ENCODE data around the gene CD44. TPM values are rescaled to one million over a fixed set of nuclear protein-coding genes. Genes with fewer than 3 reads are reported as not detected.

The CD44 gene
- total RNA-seq, 1 donor, result 1,071 TPM

DNA sequence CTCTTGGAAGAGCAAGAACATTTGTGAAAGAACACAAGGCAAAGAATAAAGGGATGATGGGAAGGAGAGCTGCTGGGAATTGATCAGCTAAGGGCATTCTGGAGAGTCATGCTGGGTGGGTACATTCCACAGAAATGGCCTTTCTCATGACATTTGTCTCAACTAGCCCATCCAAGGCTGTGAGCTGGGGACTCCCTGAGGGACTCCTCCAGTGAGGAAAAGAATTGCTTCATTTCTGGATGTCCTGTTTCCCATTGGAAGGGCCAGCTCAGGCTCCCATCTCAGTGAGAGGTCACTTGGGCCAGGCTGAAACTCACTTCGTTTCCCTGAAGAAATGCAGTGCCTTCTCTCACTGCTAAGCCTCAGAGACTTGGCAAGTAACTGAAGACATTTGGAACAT lies 106.8 kb downstream of the CD44 start:
- Histone ChIP-seq H3K27me3 (ENCODE audit: insufficient read depth, low read length) (no peaks in the 10 kb centered on the region), H3K9me3 (ENCODE audit: low read depth, low read length) (peaks cover 7% of the 10 kb centered on the region), H3K4me1 (ENCODE audit: insufficient read depth, low read length) (peaks cover 21% of the 10 kb centered on the region), H3K4me3 (ENCODE audit: low read length) (no peak overlapping the region)

DNA sequence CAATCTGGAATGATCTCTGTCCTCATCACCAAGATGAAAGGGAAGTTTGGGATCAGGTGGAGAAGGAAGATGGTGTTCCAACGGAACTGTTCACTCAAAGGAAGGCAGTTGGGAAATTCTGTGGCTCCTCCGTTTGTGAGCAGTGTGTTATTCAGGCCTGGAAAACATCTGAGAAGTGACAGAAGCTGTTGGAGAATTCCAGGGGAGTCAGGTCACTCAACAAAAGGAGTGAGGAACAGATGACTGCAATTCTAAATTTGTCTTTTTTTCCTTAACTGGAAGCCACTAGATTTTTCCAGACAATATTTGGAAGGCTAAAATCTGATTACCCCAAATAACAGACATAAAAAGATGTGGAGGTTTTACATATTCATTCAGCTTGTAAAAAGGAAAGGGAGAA lies 107.8 kb downstream of the CD44 start:
- peaks cover 7% of the 10 kb centered on the region for H3K9me3 ChIP-seq (ENCODE audit: low read depth, low read length)
- H3K4me3 ChIP-seq (ENCODE audit: low read length), result no peak overlapping the region
- peaks cover 21% of the 10 kb centered on the region for H3K4me1 ChIP-seq (ENCODE audit: insufficient read depth, low read length)
- H3K27me3 ChIP-seq (ENCODE audit: insufficient read depth, low read length), result no peaks in the 10 kb centered on the region

DNA sequence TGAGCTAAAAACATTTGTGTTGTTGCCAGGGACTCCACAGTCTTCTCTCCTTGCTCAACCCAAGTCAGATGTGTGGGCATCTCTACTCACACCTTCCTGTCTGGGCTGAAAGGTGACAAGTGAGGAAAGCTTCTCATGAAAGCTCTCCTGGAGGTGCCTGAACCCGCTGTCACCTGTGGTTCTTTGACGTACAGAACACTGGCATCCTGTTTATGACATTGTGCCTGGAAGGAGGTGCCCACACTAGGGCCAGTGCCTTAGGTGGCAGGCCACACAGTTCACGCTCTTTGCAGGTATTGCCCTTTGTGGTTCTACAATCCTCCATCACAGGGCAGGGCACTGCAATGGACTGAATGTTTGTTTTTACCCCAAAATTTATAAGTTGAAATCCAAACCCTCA lies 108.5 kb downstream of the CD44 start:
- no peaks in the 10 kb centered on the region for H3K27me3 ChIP-seq (ENCODE audit: insufficient read depth, low read length)
- H3K4me3 ChIP-seq (ENCODE audit: low read length), result no peak overlapping the region
- peaks cover 7% of the 10 kb centered on the region for H3K9me3 ChIP-seq (ENCODE audit: low read depth, low read length)
- H3K4me1 ChIP-seq (ENCODE audit: insufficient read depth, low read length), result peaks cover 21% of the 10 kb centered on the region

DNA sequence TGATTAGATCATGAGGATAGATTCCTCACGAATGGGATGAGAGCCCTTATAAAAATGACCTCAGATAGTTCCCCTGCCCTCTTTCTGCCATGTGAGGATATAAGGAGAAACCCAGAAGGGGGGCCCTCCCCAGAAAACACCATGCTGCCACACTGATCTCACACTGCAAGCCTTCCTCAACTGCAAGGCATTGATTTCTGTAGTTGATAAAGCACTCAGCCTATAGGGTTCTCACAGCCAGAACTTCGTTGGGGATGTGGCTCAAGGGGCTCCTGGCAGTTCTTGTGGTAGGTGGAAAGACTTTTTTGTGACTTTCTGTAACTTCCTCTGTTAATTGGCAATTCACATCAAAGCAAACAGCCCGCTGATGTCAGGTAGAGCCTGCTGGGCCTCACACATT lies 108.9 kb downstream of the CD44 start:
- no peaks in the 10 kb centered on the region for H3K27me3 ChIP-seq (ENCODE audit: insufficient read depth, low read length)
- peaks cover 7% of the 10 kb centered on the region for H3K9me3 ChIP-seq (ENCODE audit: low read depth, low read length)
- H3K4me3 ChIP-seq (ENCODE audit: low read length), result no peak overlapping the region
- peaks cover 21% of the 10 kb centered on the region for H3K4me1 ChIP-seq (ENCODE audit: insufficient read depth, low read length)

DNA sequence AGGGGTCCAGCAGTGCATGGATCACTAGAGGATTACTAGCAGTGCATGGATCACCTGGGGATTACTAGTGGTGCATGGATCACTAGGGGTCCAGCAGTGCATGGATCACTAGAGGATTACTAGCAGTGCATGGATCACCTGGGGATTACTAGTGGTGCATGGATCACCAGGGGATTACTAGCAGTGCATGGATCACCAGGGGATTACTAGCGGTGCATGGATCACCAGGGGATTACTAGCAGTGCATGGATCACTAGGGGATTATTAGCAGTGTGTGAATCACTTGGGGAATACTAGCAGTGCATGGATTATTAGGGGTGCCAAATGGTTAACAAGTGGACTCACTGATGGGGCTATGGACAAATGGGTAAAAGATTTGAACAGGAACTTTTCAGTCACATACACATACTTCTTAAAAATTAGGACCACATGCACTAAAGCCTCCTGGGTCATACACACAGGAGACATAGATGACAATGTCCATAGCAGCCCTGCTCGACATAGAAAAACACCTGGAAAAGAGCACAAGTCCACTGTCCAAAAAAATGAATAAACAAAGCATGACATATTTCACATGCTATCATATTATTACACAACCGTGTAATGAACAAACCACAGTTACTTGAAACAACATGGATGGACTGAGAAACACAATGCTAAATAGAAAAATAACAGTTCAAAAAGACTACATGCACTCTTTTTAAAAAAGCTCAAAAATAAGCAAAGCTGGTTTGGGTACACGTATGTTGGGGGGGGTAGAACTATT lies 109.8 kb downstream of the CD44 start:
- Histone ChIP-seq H3K9me3 (ENCODE audit: low read depth, low read length) (peaks cover 7% of the 10 kb centered on the region), H3K27me3 (ENCODE audit: insufficient read depth, low read length) (no peaks in the 10 kb centered on the region), H3K4me1 (ENCODE audit: insufficient read depth, low read length) (peaks cover 14% of the 10 kb centered on the region), H3K4me3 (ENCODE audit: low read length) (no peak overlapping the region)

DNA sequence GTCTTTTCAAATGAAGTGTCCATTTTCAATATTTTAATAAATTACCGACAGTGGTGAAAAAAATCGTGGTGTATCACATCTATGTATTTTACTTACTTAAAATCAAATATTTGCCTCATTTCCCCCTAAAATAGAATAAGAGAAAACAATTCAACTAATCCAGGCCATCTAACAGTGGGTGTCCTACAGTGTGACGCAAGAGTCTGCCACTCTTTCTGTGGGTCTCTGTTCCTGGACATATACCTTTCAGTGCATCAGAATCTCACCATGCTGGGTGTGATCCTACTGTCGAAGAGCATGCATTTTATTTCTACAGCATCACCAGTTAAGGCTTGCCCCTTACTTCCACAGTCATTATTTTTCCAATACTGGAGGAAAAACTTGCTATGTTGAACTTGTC lies 111.2 kb downstream of the CD44 start:
- no peaks in the 10 kb centered on the region for H3K27me3 ChIP-seq (ENCODE audit: insufficient read depth, low read length)
- peaks cover 14% of the 10 kb centered on the region for H3K4me1 ChIP-seq (ENCODE audit: insufficient read depth, low read length)
- peaks cover 7% of the 10 kb centered on the region for H3K9me3 ChIP-seq (ENCODE audit: low read depth, low read length)
- no peak overlapping the region for H3K4me3 ChIP-seq (ENCODE audit: low read length)

DNA sequence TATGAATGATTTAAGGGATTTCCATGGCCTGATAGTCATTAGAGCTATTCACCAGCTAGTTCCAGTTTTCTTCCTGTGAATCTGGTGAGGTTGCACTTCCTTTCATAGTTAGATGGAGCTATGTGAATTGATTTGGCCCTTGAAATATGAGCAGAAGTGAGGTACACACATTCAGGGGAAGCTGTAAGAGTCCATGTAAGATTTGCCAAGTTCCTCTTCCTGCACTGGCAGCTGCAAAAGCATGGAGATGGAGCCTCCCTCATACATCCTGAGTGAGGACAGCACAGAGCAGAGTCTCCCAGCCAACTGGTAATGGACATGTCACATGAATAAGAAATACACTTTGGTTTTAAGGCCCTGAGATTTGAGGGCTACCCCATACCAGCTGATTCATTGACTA lies 111.7 kb downstream of the CD44 start:
- peaks cover 7% of the 10 kb centered on the region for H3K9me3 ChIP-seq (ENCODE audit: low read depth, low read length)
- no peak overlapping the region for H3K4me3 ChIP-seq (ENCODE audit: low read length)
- H3K27me3 ChIP-seq (ENCODE audit: insufficient read depth, low read length), result no peaks in the 10 kb centered on the region
- peaks cover 14% of the 10 kb centered on the region for H3K4me1 ChIP-seq (ENCODE audit: insufficient read depth, low read length)

DNA sequence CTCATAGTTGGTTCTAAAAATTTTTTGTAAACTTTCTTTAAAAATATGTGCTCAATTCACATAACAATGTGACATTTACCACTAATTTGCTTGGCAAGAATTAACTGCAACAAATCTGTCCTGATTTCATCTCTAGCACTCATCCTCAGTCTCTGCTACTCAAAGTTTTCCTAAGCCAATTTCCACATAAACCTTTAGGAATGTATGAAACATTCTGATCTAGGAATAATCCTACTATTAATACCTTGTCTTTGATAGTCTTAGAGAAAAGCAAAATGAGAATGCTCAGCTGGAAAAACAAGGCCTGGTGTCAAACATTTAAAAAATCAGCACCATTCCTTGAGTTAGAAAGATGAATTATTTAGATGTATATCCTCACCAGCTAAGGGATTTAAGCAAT lies 114.3 kb downstream of the CD44 start:
- Histone ChIP-seq H3K27me3 (ENCODE audit: insufficient read depth, low read length) (no peaks in the 10 kb centered on the region), H3K4me3 (ENCODE audit: low read length) (no peak overlapping the region), H3K9me3 (ENCODE audit: low read depth, low read length) (peaks cover 7% of the 10 kb centered on the region), H3K4me1 (ENCODE audit: insufficient read depth, low read length) (peaks cover 13% of the 10 kb centered on the region)

DNA sequence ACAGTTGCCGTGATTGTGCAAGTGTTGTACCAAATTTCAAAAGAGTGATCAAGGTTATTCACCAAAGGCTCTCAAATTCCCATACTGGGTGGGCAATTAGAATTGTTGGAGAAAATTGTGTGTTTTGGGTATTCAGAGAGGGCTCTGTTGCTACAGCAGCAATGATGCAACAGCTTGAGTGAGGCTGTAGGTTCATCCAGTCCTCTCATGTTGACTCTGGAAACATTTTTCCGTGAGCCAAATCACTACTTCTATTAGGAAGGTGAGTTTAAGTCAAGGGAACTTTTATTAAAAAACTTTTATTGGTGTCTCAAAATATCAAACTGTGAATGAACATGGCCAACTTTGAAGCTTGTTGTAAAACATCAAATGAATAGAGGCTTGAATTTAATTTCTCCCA lies 116.5 kb downstream of the CD44 start:
- no peak overlapping the region for H3K4me3 ChIP-seq (ENCODE audit: low read length)
- H3K9me3 ChIP-seq (ENCODE audit: low read depth, low read length), result no peaks in the 10 kb centered on the region
- no peaks in the 10 kb centered on the region for H3K27me3 ChIP-seq (ENCODE audit: insufficient read depth, low read length)
- H3K4me1 ChIP-seq (ENCODE audit: insufficient read depth, low read length), result peaks cover 12% of the 10 kb centered on the region

DNA sequence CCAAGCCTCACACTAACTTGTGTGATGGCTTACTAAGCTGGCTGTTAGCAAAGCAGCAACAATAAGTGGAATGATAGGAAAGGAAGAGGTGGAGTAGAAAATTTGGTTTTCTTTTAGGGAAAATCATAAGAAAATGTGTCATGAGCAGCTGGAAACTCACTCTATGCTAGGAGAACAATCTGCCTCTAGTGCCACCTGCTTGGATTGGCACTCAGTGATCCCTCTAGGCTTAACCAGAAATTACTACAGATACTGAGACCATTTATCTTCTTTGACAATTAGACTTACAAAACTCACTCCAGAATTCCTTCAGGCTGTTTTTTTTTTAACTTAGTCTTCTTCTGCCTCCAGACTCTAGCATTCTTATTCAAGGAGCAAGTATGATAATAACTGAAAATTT lies 117.3 kb downstream of the CD44 start:
- H3K27me3 ChIP-seq (ENCODE audit: insufficient read depth, low read length), result no peaks in the 10 kb centered on the region
- no peak overlapping the region for H3K4me3 ChIP-seq (ENCODE audit: low read length)
- H3K4me1 ChIP-seq (ENCODE audit: insufficient read depth, low read length), result peaks cover 12% of the 10 kb centered on the region
- no peaks in the 10 kb centered on the region for H3K9me3 ChIP-seq (ENCODE audit: low read depth, low read length)

DNA sequence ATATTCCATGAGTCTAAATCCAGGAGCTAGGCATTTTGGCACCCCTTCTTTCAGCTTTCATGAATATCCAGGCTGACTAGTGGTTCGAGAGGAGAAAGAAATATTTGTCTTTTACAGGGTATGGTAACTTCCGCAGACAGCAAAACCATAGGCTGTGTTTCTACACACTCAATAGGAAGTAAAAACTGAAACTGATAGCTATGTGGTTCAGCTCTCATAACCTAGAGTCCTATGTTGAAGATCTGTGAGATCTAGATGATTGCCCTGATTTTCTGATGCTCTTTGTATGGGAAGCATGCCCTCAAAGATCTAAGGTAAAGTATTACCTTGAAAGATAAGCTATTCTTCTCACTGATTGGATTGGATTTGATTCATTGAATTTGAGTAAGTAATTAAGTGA lies 118.3 kb downstream of the CD44 start:
- no peaks in the 10 kb centered on the region for H3K27me3 ChIP-seq (ENCODE audit: insufficient read depth, low read length)

DNA sequence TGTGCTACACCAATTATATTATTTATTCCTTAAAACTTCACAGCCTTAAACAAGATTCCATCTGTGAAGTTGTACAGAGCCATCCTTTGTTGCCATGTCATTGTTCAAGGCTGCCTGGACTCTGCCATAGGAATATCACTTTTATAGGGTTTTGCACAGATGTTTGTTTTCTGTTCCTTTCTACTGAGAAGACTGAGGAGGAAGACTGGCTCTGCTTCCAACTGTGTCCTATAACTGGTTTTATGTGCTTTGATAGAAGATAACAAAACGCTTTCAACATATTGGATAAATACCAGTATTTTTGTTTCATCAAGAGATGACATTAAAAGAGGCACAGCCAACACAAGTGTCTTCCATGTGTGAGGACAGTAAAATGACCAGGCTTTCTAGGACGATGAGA lies 120.6 kb downstream of the CD44 start:
- Histone ChIP-seq H3K9me3 (ENCODE audit: low read depth, low read length) (no peaks in the 10 kb centered on the region), H3K27me3 (ENCODE audit: insufficient read depth, low read length) (no peaks in the 10 kb centered on the region), H3K4me1 (ENCODE audit: insufficient read depth, low read length) (peaks cover 12% of the 10 kb centered on the region), H3K4me3 (ENCODE audit: low read length) (no peak overlapping the region)

More for the DNA sequence above, 118.3 kb downstream of the CD44 start:
- Histone ChIP-seq H3K4me3 (ENCODE audit: low read length) (no peak overlapping the region), H3K9me3 (ENCODE audit: low read depth, low read length) (no peaks in the 10 kb centered on the region), H3K4me1 (ENCODE audit: insufficient read depth, low read length) (peaks cover 12% of the 10 kb centered on the region)

DNA sequence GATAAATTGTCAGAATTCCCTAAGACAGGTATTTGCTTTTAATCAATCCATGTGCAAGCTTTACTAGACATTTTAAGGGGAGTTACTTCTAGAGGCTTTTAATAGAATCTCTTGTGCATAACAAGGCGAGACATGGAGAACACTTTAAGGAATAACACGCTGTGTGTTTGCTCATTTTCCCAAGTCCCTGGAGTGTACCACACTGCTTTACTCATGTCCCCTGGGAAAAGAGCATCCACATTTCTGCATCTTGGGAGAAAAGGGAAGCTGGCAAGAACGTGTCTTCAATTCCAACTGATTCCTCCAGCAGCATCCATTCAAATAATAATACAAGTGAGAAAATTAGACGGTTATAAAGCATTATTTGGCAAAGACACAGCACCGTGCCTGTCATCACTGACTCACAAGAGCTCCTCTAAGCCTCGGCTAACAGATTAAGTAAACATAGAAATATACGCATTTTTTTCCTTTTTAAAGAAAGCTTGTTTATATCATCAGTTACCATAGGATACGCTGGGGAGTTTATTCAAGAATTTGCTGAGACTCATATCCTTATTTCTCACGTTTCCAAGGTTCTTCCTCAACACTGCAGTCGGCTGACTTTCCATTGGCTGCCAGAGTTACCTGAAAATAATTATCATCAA lies 121.5 kb downstream of the CD44 start:
- peaks cover 12% of the 10 kb centered on the region for H3K4me1 ChIP-seq (ENCODE audit: insufficient read depth, low read length)
- H3K27me3 ChIP-seq (ENCODE audit: insufficient read depth, low read length), result no peaks in the 10 kb centered on the region
- H3K4me3 ChIP-seq (ENCODE audit: low read length), result no peak overlapping the region
- H3K9me3 ChIP-seq (ENCODE audit: low read depth, low read length), result no peaks in the 10 kb centered on the region

DNA sequence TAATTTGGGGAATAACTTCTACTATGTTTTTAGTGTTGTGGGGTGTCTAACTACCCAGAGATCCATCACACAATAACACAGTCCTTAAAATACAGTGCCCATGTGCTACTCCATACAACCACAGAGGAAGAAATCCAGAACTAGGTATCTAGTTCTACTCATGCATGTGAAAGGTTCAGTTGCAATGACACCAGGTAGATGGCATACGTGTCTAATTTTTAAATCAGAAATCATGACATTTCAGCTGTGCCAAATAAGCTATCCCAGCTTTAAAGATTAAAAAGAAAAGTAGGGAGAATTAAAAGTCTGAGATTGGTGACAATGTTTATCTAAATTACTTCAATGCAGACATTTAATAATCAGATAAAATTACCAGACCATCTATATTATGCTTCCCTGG lies 122.2 kb downstream of the CD44 start:
- Histone ChIP-seq H3K27me3 (ENCODE audit: insufficient read depth, low read length) (no peaks in the 10 kb centered on the region), H3K4me3 (ENCODE audit: low read length) (no peak overlapping the region), H3K4me1 (ENCODE audit: insufficient read depth, low read length) (peaks cover 12% of the 10 kb centered on the region), H3K9me3 (ENCODE audit: low read depth, low read length) (no peaks in the 10 kb centered on the region)

DNA sequence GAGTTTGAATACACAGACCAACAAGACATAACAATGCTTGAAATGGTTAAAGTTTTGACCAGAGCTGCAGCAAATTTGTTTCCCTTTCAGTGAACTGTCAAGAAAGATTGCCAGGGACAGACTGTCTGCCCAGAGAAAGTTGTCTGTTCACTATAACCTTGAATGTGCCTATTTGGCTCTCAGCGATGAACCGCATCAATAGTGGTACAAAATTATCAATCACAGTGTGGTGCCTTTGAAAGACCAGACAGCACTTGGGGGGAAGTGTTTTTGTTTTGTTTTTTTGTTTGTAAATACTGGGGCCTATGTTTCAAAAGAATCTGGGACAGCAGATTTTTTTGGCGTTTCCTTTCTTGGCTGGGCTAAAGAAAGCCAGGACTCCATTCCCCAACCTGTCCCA lies 123.1 kb downstream of the CD44 start:
- no peak overlapping the region for H3K4me3 ChIP-seq (ENCODE audit: low read length)
- peaks cover 7% of the 10 kb centered on the region for H3K4me1 ChIP-seq (ENCODE audit: insufficient read depth, low read length)
- no peaks in the 10 kb centered on the region for H3K9me3 ChIP-seq (ENCODE audit: low read depth, low read length)
- no peaks in the 10 kb centered on the region for H3K27me3 ChIP-seq (ENCODE audit: insufficient read depth, low read length)

DNA sequence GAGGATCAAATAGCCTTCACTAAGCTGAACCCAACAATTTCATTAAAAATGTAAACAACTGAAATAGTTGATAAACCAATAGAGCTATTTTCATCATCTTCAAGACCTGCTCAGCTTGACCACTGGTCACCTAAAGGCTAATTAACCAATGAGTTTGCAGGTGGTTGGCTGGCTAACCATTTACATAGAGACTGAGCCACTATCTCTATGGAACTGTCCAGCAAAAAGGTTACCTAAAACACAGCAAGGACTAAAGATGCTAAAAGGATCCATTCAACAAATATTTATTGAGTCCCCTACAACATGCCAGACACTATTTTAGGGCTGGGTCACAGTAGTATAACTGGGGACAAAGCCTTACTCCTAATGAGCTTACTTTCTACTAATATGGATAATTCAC lies 123.8 kb downstream of the CD44 start:
- Histone ChIP-seq H3K9me3 (ENCODE audit: low read depth, low read length) (no peaks in the 10 kb centered on the region), H3K4me3 (ENCODE audit: low read length) (no peak overlapping the region), H3K27me3 (ENCODE audit: insufficient read depth, low read length) (no peaks in the 10 kb centered on the region), H3K4me1 (ENCODE audit: insufficient read depth, low read length) (no peaks in the 10 kb centered on the region)
